Measurements from ENCODE around the gene TBC1D22A. TPM values are rescaled to one million over a fixed set of nuclear protein-coding genes. Genes with fewer than 3 reads are reported as not detected.

Gene TBC1D22A
- total RNA-seq, 1 donor from 2014 or later: 6.8 TPM

DNA sequence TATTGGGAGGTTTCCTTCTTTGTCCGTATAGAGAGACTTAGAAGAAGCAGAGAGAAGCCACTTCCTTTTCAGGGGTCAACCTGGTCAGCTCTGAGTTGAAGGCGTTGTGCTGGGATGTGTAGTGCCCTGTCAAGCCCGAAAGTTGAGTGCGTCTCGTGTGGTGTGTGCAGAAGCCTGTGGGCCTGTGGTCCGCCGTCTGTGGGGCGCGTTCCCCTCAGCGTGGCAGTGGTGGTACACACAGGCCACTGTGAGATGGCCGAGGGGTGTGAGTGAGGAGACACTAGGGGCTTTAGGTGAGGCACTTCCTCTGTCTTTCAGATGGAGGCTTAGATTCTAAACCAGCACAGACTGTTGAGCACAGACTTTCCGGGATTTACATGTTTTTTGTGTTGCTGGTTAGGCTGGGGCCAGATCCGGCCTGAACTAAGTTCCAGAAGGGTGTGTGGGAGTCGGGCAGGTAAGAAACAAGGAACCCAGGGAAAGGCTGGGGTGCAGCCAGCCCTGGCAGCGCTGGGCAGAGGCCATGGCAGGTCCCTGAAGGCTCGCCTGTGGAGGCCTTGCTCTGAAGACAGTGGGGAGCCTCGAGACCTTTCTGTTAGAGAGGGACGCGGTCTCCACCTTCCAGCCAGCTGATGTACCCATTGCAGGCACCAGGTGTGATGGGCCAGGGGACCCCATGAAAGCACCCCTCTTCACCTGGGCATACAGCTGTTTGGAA is 194.2 kb downstream of the TBC1D22A start:
- Histone ChIP-seq H3K4me3 (ENCODE audit: low read length in 3 of 3) (no peak overlapping the region), H3K9me3 (ENCODE audit: control insufficient read depth in 3 of 3, low read length in 3 of 3) (no peaks in the 10 kb centered on the region), H3K27me3 (ENCODE audit: control insufficient read depth in 3 of 3, insufficient read depth in 3 of 3, low read length in 3 of 3) (no peaks in the 10 kb centered on the region), H3K36me3 (ENCODE audit: control insufficient read depth in 3 of 3, insufficient read depth in 3 of 3, low read length in 3 of 3) (no peaks in the 10 kb centered on the region), H3K27ac (ENCODE audit: low read depth, low read length) (no peak overlapping the region), H3K4me1 (ENCODE audit: control insufficient read depth in 3 of 3, insufficient read depth in 3 of 3, low read length in 3 of 3) (no peaks in the 10 kb centered on the region), H3K9ac (ENCODE audit: low read depth in 1 of 3, low read length in 3 of 3) (no peak overlapping the region)

GRCh38 chr22:46957521-46957920 is 195.1 kb downstream of the TBC1D22A start:
- H3K4me3 ChIP-seq (ENCODE audit: low read length in 3 of 3): no peak overlapping the region
- H3K36me3 ChIP-seq (ENCODE audit: control insufficient read depth in 3 of 3, insufficient read depth in 3 of 3, low read length in 3 of 3): no peaks in the 10 kb centered on the region
- no peak overlapping the region for H3K27ac ChIP-seq (ENCODE audit: low read depth, low read length)
- no peak overlapping the region for H3K9ac ChIP-seq (ENCODE audit: low read depth in 1 of 3, low read length in 3 of 3)
- H3K27me3 ChIP-seq (ENCODE audit: control insufficient read depth in 3 of 3, insufficient read depth in 3 of 3, low read length in 3 of 3): no peaks in the 10 kb centered on the region
- H3K9me3 ChIP-seq (ENCODE audit: control insufficient read depth in 3 of 3, low read length in 3 of 3): no peaks in the 10 kb centered on the region
- H3K4me1 ChIP-seq (ENCODE audit: control insufficient read depth in 3 of 3, insufficient read depth in 3 of 3, low read length in 3 of 3): no peaks in the 10 kb centered on the region

DNA sequence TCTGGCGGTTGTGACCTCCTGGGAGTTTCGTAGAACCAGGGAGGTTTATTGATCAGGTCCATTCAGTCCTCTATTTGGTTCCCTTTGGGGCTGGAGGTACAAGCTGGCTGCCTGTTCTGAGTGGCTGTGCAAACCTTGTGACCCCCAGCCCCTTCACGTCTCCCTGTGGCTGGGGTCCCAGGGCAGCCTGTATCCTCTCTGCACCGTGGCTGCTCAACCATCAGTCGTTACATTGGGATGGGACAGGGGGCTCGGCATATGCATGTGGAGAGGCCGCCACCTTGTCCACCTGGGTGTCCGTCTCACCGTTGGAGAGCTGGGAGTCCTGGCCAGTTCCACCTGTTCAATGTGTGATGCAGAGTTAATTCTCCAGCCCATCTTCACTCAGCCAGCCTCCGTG is 195.7 kb downstream of the TBC1D22A start:
- Histone ChIP-seq H3K4me1 (ENCODE audit: control insufficient read depth in 3 of 3, insufficient read depth in 3 of 3, low read length in 3 of 3) (no peaks in the 10 kb centered on the region), H3K36me3 (ENCODE audit: control insufficient read depth in 3 of 3, insufficient read depth in 3 of 3, low read length in 3 of 3) (no peaks in the 10 kb centered on the region), H3K4me3 (ENCODE audit: low read length in 3 of 3) (no peak overlapping the region), H3K27me3 (ENCODE audit: control insufficient read depth in 3 of 3, insufficient read depth in 3 of 3, low read length in 3 of 3) (no peaks in the 10 kb centered on the region), H3K9me3 (ENCODE audit: control insufficient read depth in 3 of 3, low read length in 3 of 3) (no peaks in the 10 kb centered on the region), H3K9ac (ENCODE audit: low read depth in 1 of 3, low read length in 3 of 3) (no peak overlapping the region), H3K27ac (ENCODE audit: low read depth, low read length) (no peak overlapping the region)

DNA sequence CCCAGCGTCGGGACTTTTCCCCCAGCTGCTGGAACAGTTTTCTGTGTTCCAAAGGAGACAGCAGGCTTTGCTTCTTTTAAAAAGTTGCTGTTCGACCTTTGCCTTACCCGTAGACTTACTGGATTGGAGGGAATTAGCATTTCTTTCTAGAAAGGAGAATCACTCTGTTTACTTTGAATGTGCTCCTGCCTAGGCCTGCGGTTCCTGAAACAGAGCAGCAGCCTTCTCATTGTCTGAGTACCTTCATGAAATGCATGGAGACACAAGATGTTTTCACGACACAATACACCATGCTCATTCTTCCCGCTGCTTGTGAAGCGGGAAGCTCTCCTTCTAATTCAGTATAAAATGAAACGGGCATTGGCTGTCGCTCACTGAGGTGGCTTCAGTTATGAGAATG is 196.2 kb downstream of the TBC1D22A start:
- Histone ChIP-seq H3K36me3 (ENCODE audit: control insufficient read depth in 3 of 3, insufficient read depth in 3 of 3, low read length in 3 of 3) (no peaks in the 10 kb centered on the region), H3K27ac (ENCODE audit: low read depth, low read length) (no peak overlapping the region), H3K9me3 (ENCODE audit: control insufficient read depth in 3 of 3, low read length in 3 of 3) (no peaks in the 10 kb centered on the region), H3K9ac (ENCODE audit: low read depth in 1 of 3, low read length in 3 of 3) (no peak overlapping the region), H3K4me1 (ENCODE audit: control insufficient read depth in 3 of 3, insufficient read depth in 3 of 3, low read length in 3 of 3) (no peaks in the 10 kb centered on the region), H3K27me3 (ENCODE audit: control insufficient read depth in 3 of 3, insufficient read depth in 3 of 3, low read length in 3 of 3) (no peaks in the 10 kb centered on the region), H3K4me3 (ENCODE audit: low read length in 3 of 3) (no peak overlapping the region)

DNA sequence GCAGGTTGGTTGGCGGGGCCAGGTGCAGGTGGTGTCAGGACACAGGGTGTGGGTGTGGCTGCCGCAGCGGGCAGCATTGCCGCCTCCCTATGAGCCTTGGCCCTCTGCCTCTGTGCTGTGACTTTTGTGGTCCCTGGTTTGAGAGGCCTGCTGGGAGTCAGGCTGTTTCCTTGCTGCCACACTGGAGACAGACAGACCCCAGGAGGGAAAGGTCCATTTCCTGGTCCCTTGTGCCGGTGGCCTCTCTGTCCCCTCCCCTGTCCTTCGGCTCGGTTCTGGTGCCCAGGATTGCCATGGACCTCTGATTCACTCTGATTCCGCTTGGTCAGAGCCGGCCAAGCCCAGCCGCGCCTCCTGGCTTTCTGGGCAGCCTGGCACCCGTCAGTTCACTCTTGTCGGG is 196.9 kb downstream of the TBC1D22A start:
- Histone ChIP-seq H3K36me3 (ENCODE audit: control insufficient read depth in 3 of 3, insufficient read depth in 3 of 3, low read length in 3 of 3) (no peaks in the 10 kb centered on the region), H3K4me3 (ENCODE audit: low read length in 3 of 3) (no peak overlapping the region), H3K9ac (ENCODE audit: low read depth in 1 of 3, low read length in 3 of 3) (peak overlapping the region in 1 of 3 donors; percentile 8), H3K4me1 (ENCODE audit: control insufficient read depth in 3 of 3, insufficient read depth in 3 of 3, low read length in 3 of 3) (no peaks in the 10 kb centered on the region), H3K9me3 (ENCODE audit: control insufficient read depth in 3 of 3, low read length in 3 of 3) (no peaks in the 10 kb centered on the region), H3K27ac (ENCODE audit: low read depth, low read length) (no peak overlapping the region), H3K27me3 (ENCODE audit: control insufficient read depth in 3 of 3, insufficient read depth in 3 of 3, low read length in 3 of 3) (no peaks in the 10 kb centered on the region)

DNA sequence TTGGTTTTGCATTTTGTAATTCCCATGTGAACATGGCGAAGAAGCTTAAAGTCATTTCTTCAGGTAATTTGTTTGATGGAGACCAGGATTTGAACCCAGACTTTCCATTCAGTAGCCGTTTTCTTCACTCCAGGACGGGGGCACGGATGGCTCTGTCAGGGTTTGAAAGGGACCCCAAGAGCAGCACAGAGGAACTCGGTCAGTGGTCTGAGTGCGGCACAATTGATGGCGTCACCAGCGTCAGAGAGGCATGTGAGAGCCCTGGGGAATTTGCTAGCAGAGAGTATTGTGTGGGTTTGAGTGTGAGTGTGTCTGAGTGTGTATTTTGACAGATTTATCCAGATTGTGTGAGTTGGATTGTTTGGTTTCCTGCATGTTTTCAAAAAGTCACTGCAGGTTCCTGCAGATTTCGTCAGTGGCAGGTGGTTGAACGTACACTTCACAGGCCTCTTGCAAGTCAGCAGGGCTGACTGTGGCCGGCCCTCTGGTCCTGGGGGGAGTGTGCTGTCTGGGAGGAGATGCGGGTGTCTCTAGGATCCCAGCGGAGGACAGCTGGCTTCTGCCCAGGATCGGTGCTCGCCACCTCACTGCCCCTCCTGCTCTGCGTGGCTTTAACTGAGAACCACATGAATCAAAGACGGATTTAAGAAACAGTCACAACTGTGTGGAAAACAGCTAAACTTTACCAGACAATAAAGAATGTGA is 199.3 kb downstream of the TBC1D22A start:
- Histone ChIP-seq H3K9me3 (ENCODE audit: control insufficient read depth in 3 of 3, low read length in 3 of 3) (no peaks in the 10 kb centered on the region), H3K4me1 (ENCODE audit: control insufficient read depth in 3 of 3, insufficient read depth in 3 of 3, low read length in 3 of 3) (no peaks in the 10 kb centered on the region), H3K36me3 (ENCODE audit: control insufficient read depth in 3 of 3, insufficient read depth in 3 of 3, low read length in 3 of 3) (no peaks in the 10 kb centered on the region), H3K27me3 (ENCODE audit: control insufficient read depth in 3 of 3, insufficient read depth in 3 of 3, low read length in 3 of 3) (no peaks in the 10 kb centered on the region), H3K27ac (ENCODE audit: low read depth, low read length) (no peak overlapping the region), H3K9ac (ENCODE audit: low read depth in 1 of 3, low read length in 3 of 3) (no peak overlapping the region), H3K4me3 (ENCODE audit: low read length in 3 of 3) (no peak overlapping the region)

- Histone ChIP-seq H3K9me3 (ENCODE audit: control insufficient read depth in 3 of 3, low read length in 3 of 3) (no peaks in the 10 kb centered on the region), H3K4me1 (ENCODE audit: control insufficient read depth in 3 of 3, insufficient read depth in 3 of 3, low read length in 3 of 3) (no peaks in the 10 kb centered on the region), H3K9ac (ENCODE audit: low read depth in 1 of 3, low read length in 3 of 3) (no peak overlapping the region), H3K27me3 (ENCODE audit: control insufficient read depth in 3 of 3, insufficient read depth in 3 of 3, low read length in 3 of 3) (no peaks in the 10 kb centered on the region), H3K4me3 (ENCODE audit: low read length in 3 of 3) (no peak overlapping the region), H3K27ac (ENCODE audit: low read depth, low read length) (no peak overlapping the region), H3K36me3 (ENCODE audit: control insufficient read depth in 3 of 3, insufficient read depth in 3 of 3, low read length in 3 of 3) (no peaks in the 10 kb centered on the region)
These were observed 200.0 kb downstream of the TBC1D22A start for GRCh38 chr22:46962406-46962805.

- no peaks in the 10 kb centered on the region for H3K36me3 ChIP-seq (ENCODE audit: control insufficient read depth in 3 of 3, insufficient read depth in 3 of 3, low read length in 3 of 3)
- no peaks in the 10 kb centered on the region for H3K9me3 ChIP-seq (ENCODE audit: control insufficient read depth in 3 of 3, low read length in 3 of 3)
- no peaks in the 10 kb centered on the region for H3K27me3 ChIP-seq (ENCODE audit: control insufficient read depth in 3 of 3, insufficient read depth in 3 of 3, low read length in 3 of 3)
- no peak overlapping the region for H3K27ac ChIP-seq (ENCODE audit: low read depth, low read length)
- no peaks in the 10 kb centered on the region for H3K4me1 ChIP-seq (ENCODE audit: control insufficient read depth in 3 of 3, insufficient read depth in 3 of 3, low read length in 3 of 3)
- H3K9ac ChIP-seq (ENCODE audit: low read depth in 1 of 3, low read length in 3 of 3): no peak overlapping the region
- no peak overlapping the region for H3K4me3 ChIP-seq (ENCODE audit: low read length in 3 of 3)
These were observed 201.5 kb downstream of the TBC1D22A start for GRCh38 chr22:46963672-46964545.

DNA sequence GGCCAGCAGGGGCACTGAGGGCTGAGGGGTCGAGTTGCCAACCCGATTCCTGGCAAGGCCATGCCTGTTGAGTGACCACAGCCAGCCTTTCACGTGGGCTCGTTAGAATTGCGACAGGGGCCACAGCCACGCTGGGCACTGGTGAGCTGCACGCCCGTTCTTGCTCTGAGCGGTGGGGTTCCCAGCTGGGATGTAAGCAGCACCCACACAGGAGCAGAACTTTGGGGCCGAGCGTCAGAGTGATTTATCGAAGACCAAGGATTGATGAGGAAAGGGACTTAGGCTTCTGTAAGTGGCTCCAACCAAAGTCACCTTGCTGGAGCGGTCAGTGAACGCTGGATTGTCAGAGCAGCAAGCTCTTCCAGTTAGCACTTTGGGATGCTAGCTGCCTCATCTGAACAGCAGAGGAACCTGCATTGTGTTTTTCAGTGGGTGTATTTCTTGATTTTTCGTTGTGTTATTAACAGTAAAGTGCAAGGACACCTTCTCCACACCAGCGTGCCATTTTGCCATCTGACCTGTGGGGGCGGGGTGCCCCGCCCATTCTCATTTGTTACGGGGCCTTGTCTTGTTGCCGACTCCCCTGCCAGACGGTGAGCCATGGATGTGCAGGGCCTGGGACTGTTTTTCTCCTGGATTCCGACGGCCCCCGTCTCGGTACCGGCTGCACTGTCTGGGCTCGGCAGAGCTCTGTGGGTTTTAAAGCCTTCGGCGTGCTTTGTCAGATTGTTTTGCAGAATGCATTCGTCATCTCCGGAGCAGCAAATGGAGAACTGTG is 202.5 kb downstream of the TBC1D22A start:
- Histone ChIP-seq H3K9me3 (ENCODE audit: control insufficient read depth in 3 of 3, low read length in 3 of 3) (no peaks in the 10 kb centered on the region), H3K9ac (ENCODE audit: low read depth in 1 of 3, low read length in 3 of 3) (no peak overlapping the region)

More for the DNA sequence above, 202.5 kb downstream of the TBC1D22A start:
- Histone ChIP-seq H3K27ac (ENCODE audit: low read depth, low read length) (no peak overlapping the region), H3K4me1 (ENCODE audit: control insufficient read depth in 3 of 3, insufficient read depth in 3 of 3, low read length in 3 of 3) (peaks cover 0 to 1% (median 0%) of the 10 kb centered on the region in 3 donors), H3K27me3 (ENCODE audit: control insufficient read depth in 3 of 3, insufficient read depth in 3 of 3, low read length in 3 of 3) (no peaks in the 10 kb centered on the region), H3K36me3 (ENCODE audit: control insufficient read depth in 3 of 3, insufficient read depth in 3 of 3, low read length in 3 of 3) (no peaks in the 10 kb centered on the region), H3K4me3 (ENCODE audit: low read length in 3 of 3) (no peak overlapping the region)
